K562 (cell line): ENCODE data around the gene MBOAT2.

Experiments
- BRD4 ChIP-seq: fragments of 200-600 bp; sonication (generic); IDR thresholded peaks from 2 replicates; pipeline ENCODE4 v1.6.1; 2017; ENCODE audit warnings: inconsistent platforms
- CBX3 ChIP-seq, 2 experiments: IDR thresholded peaks; 1 replicate in 1 of 2; 2 replicates in 1 of 2; pipeline ENCODE4 v1.6.1; 2012; ENCODE audit warnings: inconsistent platforms in 2 of 2, low read length in 2 of 2, borderline replicate concordance in 1 of 2, control low read depth in 1 of 2
- ELF1 ChIP-seq: fragments of 200-800 bp; sonication (Bioruptor generic); IDR thresholded peaks from 2 replicates; pipeline ENCODE4 v1.6.1; 2016; ENCODE audit warnings: missing genetic modification characterization, missing compliant biosample characterization
- EP300 ChIP-seq: IDR thresholded peaks from 2 replicates; pipeline ENCODE4 v1.6.1; 2012; ENCODE audit warnings: low read length, improper control_type of control experiment
- FOXM1 ChIP-seq, 2 experiments: fragments of 450-650 bp in 1 of 2; sonication (generic) in 1 of 2; formaldehyde crosslinking in 1 of 2; IDR thresholded peaks; 2 replicates each; pipeline versions ENCODE4 v1.6.1 to v1.9.0; 2017 to 2022; ENCODE audit warnings: low read depth in 2 of 2, mild to moderate bottlenecking in 2 of 2, missing genetic modification reagents in 1 of 2, moderate library complexity in 1 of 2
- HDAC2 ChIP-seq: fragments of 450-650 bp; IDR thresholded peaks from 2 replicates; pipeline ENCODE4 v1.6.1; 2016; ENCODE audit warnings: mild to moderate bottlenecking
- SIN3A ChIP-seq, 2 experiments: fragments of 150-350 bp in 1 of 2; IDR thresholded peaks; 2 replicates each; pipeline ENCODE4 v1.6.1; 2011 to 2016; ENCODE audit warnings: borderline replicate concordance in 2 of 2, low read depth in 2 of 2, low read length in 2 of 2, mild to moderate bottlenecking in 2 of 2, moderate library complexity in 2 of 2; ENCODE audit not compliant: control insufficient read depth in 1 of 2
- SRSF7 ChIP-seq: fragments of 200-400 bp; formaldehyde crosslinking; optimal IDR thresholded peaks from 2 replicates; pipeline ENCODE3; 2017; ENCODE audit warnings: mild to moderate bottlenecking, low read depth, low read length
- SUPT5H ChIP-seq: fragments of 450-650 bp; IDR thresholded peaks from 2 replicates; pipeline ENCODE4 v1.6.1; 2016
- TOE1 ChIP-seq, 2 experiments: fragments of 450-650 bp in 1 of 2; sonication (generic) in 1 of 2; formaldehyde crosslinking in 1 of 2; IDR thresholded peaks; 2 replicates each; pipeline versions ENCODE4 v1.7.1 to v1.8.0; 2016 to 2022; ENCODE audit warnings: borderline replicate concordance in 2 of 2, mild to moderate bottlenecking in 2 of 2, antibody characterized with exemption in 1 of 2, inconsistent platforms in 1 of 2, low read depth in 1 of 2, missing genetic modification reagents in 1 of 2, moderate library complexity in 1 of 2
- TF ChIP-seq, protein P1 (sequence below), 3 experiments: IDR thresholded peaks in 2 of 3; conservative IDR thresholded peaks in 1 of 3; 2 replicates each; pipeline ENCODE4 v1.5.1; 2011 to 2012; ENCODE audit warnings: low read length in 3 of 3, mild to moderate bottlenecking in 3 of 3, control low read depth in 2 of 3, improper control_type of control experiment in 1 of 3, inconsistent platforms in 1 of 3, low read depth in 1 of 3, mixed read lengths in 1 of 3, moderate library complexity in 1 of 3; ENCODE audit not compliant: insufficient read depth in 2 of 3
- TF ChIP-seq, protein P2 (sequence below): fragments of 450-650 bp; IDR thresholded peaks from 2 replicates; pipeline ENCODE4 v1.6.1; 2018; ENCODE audit warnings: mild to moderate bottlenecking, low read depth; ENCODE audit not compliant: partially characterized antibody

DNA sequence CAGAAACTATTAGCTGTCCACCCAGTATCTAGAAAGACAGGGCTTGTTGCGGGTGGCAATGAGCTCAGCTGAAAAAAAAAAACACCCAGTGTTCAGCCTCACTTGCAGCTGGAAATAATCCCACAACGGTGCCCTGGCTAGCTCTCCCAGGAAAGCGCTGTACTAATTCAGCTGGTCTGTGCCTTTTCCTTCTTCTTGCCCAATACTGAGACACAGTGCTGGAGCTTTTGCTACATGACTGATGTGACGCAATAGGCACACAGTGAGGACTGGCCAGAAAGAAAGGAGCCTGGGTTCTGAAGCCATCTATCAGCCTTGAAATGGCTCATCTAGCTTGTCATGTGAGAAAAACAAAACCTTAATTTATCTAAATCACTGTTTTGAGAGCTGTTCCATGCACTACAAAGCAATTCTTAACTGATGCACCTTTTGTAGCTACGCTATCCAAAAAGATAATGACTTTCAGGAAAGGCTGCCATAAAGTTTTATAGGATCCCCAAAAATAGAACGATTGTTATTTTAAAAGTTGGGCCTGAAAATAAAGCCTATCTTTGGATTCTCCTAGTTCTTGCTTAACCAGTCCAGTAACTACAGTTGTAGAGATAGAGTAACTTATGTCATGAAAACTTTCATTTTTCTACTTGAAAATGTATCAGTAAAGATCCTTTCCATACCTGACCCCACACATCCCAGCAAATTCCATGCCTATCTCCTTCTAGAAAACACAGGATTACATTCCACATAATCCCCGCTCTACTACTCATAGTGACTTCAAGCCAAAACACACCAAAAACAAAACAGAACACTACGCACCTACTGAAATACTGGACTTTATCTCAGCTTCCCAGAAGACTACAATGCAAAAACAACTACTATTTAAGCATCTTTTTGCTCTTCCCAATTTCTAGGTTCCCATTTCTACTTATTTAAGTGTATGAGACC, 181.9 kb downstream of the MBOAT2 start:
- TF ChIP-seq HDAC2: no peak
- no peak for TF ChIP-seq SUPT5H
- no peak for TF ChIP-seq SRSF7
- no peak for TF ChIP-seq EP300
- TF ChIP-seq ELF1 (tag): no peak
- TF ChIP-seq BRD4: no peak
- TF ChIP-seq TOE1 (IDR thresholded peaks at IDR 0.05; ENCODE audit: borderline replicate concordance): no peak
- no peak for TF ChIP-seq TOE1 (CRISPR knock-in tag; IDR thresholded peaks at IDR 0.05; ENCODE audit: borderline replicate concordance, low read depth)
- TF ChIP-seq, protein P1, sequence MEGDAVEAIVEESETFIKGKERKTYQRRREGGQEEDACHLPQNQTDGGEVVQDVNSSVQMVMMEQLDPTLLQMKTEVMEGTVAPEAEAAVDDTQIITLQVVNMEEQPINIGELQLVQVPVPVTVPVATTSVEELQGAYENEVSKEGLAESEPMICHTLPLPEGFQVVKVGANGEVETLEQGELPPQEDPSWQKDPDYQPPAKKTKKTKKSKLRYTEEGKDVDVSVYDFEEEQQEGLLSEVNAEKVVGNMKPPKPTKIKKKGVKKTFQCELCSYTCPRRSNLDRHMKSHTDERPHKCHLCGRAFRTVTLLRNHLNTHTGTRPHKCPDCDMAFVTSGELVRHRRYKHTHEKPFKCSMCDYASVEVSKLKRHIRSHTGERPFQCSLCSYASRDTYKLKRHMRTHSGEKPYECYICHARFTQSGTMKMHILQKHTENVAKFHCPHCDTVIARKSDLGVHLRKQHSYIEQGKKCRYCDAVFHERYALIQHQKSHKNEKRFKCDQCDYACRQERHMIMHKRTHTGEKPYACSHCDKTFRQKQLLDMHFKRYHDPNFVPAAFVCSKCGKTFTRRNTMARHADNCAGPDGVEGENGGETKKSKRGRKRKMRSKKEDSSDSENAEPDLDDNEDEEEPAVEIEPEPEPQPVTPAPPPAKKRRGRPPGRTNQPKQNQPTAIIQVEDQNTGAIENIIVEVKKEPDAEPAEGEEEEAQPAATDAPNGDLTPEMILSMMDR (IDR thresholded peaks at IDR 0.05 in 2 of 3, conservative IDR thresholded peaks at IDR 0.05 in 1 of 3; ENCODE audit: insufficient read depth in 2 of 3, low read depth in 1 of 3, low read length in 3 of 3): no peak
- no peak for TF ChIP-seq FOXM1 (IDR thresholded peaks at IDR 0.05; ENCODE audit: low read depth)
- no peak for TF ChIP-seq FOXM1 (CRISPR knock-in tag; IDR thresholded peaks at IDR 0.05; ENCODE audit: low read depth)
- no peak for TF ChIP-seq SIN3A (IDR thresholded peaks at IDR 0.05; ENCODE audit: borderline replicate concordance in 2 of 2, control insufficient read depth in 1 of 2, low read depth in 2 of 2, low read length in 2 of 2)
- no peak for TF ChIP-seq CBX3 (IDR thresholded peaks at IDR 0.05; ENCODE audit: borderline replicate concordance in 1 of 2, low read length in 2 of 2)
- TF ChIP-seq, protein P2, sequence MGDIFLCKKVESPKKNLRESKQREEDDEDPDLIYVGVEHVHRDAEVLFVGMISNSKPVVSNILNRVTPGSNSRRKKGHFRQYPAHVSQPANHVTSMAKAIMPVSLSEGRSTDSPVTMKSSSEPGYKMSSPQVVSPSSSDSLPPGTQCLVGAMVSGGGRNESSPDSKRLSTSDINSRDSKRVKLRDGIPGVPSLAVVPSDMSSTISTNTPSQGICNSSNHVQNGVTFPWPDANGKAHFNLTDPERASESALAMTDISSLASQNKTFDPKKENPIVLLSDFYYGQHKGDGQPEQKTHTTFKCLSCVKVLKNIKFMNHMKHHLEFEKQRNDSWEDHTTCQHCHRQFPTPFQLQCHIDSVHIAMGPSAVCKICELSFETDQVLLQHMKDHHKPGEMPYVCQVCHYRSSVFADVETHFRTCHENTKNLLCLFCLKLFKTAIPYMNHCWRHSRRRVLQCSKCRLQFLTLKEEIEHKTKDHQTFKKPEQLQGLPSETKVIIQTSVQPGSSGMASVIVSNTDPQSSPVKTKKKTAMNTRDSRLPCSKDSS: no peak
